K562 (cell line): Measurements from ENCODE around the gene DMWD. TPM values are rescaled to one million over a fixed set of nuclear protein-coding genes. Genes with fewer than 3 reads are reported as not detected.

Source experiments
- GATA2 ChIP-seq: sonication (generic); formaldehyde crosslinking; IDR thresholded peaks from 2 replicates; pipeline ENCODE4 v1.4.0; 2020; ENCODE audit warnings: mild to moderate bottlenecking, missing genetic modification reagents
- HNRNPH1 ChIP-seq: fragments of 200-400 bp; formaldehyde crosslinking; optimal IDR thresholded peaks from 2 replicates; pipeline ENCODE3; 2017; ENCODE audit warnings: low read depth, mild to moderate bottlenecking, low read length, moderate library complexity
- NBN ChIP-seq: fragments of 450-650 bp; IDR thresholded peaks from 2 replicates; pipeline ENCODE4 v1.6.1; 2016; ENCODE audit warnings: low read depth, mild to moderate bottlenecking
- SMARCA5 ChIP-seq: fragments of 450-650 bp; IDR thresholded peaks from 2 replicates; pipeline ENCODE4 v1.6.1; 2016
- ZBTB7A ChIP-seq: IDR thresholded peaks from 2 replicates; pipeline ENCODE4 v1.6.1; 2011; ENCODE audit warnings: low read depth, mild to moderate bottlenecking, low read length, moderate library complexity, borderline replicate concordance; ENCODE audit not compliant: control insufficient read depth
- ZNF507 ChIP-seq: conservative IDR thresholded peaks from 2 replicates; pipeline ENCODE4 v1.6.1; 2017; ENCODE audit warnings: missing genetic modification characterization, missing compliant biosample characterization
- polyA plus RNA-seq, 8 experiments: library from polyadenylated mRNA; depleted of rRNA in 4 of 8; stranded (reverse) in 5 of 8; unstranded in 3 of 8; fragments of >200 nt; fragmentation: Nextera tagmentation in 2 of 8; fragmentation: Illumina TruSeq in 1 of 8; extraction: Ambion mirVana in 2 of 8; extraction: Trizol in 1 of 8; gene quantifications; 2 replicates each; pipeline versions ENCODE4 v1.2.1 to v1.2.3, GENCODE V29; 2011 to 2014; ENCODE audit warnings: inconsistent platforms in 1 of 8, missing spikeins in 1 of 8
- total RNA-seq, 7 experiments: library from RNA; depleted of rRNA in 6 of 7; stranded (reverse); fragments of >200 nt in 6 of 7; fragmentation: Illumina TruSeq in 2 of 7; extraction: Trizol in 2 of 7; gene quantifications; 2 replicates each; pipeline versions ENCODE4 v1.2.1 to v1.2.3, GENCODE V29; 2011 to 2021; ENCODE audit warnings: low replicate concordance in 1 of 7
- TF ChIP-seq, protein P1 (sequence below): fragments of 450-650 bp; IDR thresholded peaks from 2 replicates; pipeline ENCODE4 v1.6.1; 2016; ENCODE audit warnings: low read depth
- TF ChIP-seq, protein P2 (sequence below), 2 experiments: fragments of 450-650 bp; IDR thresholded peaks; 2 replicates each; pipeline ENCODE4 v1.6.1; 2016; ENCODE audit warnings: mild to moderate bottlenecking in 2 of 2, borderline replicate concordance in 1 of 2, low read depth in 1 of 2, moderate library complexity in 1 of 2
- TF ChIP-seq, protein P3 (sequence below): fragments of 450-650 bp; IDR thresholded peaks from 2 replicates; pipeline ENCODE4 v1.6.1; 2016; ENCODE audit warnings: borderline replicate concordance

Gene DMWD
- total and polyA plus RNA-seq, 9 of the 15 experiments (the other 6 are each of a cell fraction or from before 2014, with no cell fraction given) = 4.7 to 54.6 (median 19.0) TPM

DNA sequence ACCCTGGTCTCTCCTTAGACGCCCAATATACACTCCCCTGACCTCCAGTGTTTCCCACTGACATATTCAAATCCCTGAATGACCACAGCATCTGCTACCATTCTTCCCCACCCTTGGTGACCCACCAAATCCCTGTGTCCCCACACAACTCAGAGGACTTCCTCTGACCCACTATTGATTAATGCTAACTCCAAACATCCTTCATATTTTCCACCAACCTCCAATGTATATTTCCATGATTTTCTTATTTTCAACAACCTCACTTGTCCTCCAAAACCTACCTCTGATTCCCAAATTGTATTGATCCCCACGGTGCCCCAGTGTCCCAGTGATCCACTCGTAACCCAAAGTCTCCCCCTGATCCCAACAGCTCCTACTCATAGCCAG lies 526 bp upstream of the DMWD start (continued):
- TF ChIP-seq, protein P1, sequence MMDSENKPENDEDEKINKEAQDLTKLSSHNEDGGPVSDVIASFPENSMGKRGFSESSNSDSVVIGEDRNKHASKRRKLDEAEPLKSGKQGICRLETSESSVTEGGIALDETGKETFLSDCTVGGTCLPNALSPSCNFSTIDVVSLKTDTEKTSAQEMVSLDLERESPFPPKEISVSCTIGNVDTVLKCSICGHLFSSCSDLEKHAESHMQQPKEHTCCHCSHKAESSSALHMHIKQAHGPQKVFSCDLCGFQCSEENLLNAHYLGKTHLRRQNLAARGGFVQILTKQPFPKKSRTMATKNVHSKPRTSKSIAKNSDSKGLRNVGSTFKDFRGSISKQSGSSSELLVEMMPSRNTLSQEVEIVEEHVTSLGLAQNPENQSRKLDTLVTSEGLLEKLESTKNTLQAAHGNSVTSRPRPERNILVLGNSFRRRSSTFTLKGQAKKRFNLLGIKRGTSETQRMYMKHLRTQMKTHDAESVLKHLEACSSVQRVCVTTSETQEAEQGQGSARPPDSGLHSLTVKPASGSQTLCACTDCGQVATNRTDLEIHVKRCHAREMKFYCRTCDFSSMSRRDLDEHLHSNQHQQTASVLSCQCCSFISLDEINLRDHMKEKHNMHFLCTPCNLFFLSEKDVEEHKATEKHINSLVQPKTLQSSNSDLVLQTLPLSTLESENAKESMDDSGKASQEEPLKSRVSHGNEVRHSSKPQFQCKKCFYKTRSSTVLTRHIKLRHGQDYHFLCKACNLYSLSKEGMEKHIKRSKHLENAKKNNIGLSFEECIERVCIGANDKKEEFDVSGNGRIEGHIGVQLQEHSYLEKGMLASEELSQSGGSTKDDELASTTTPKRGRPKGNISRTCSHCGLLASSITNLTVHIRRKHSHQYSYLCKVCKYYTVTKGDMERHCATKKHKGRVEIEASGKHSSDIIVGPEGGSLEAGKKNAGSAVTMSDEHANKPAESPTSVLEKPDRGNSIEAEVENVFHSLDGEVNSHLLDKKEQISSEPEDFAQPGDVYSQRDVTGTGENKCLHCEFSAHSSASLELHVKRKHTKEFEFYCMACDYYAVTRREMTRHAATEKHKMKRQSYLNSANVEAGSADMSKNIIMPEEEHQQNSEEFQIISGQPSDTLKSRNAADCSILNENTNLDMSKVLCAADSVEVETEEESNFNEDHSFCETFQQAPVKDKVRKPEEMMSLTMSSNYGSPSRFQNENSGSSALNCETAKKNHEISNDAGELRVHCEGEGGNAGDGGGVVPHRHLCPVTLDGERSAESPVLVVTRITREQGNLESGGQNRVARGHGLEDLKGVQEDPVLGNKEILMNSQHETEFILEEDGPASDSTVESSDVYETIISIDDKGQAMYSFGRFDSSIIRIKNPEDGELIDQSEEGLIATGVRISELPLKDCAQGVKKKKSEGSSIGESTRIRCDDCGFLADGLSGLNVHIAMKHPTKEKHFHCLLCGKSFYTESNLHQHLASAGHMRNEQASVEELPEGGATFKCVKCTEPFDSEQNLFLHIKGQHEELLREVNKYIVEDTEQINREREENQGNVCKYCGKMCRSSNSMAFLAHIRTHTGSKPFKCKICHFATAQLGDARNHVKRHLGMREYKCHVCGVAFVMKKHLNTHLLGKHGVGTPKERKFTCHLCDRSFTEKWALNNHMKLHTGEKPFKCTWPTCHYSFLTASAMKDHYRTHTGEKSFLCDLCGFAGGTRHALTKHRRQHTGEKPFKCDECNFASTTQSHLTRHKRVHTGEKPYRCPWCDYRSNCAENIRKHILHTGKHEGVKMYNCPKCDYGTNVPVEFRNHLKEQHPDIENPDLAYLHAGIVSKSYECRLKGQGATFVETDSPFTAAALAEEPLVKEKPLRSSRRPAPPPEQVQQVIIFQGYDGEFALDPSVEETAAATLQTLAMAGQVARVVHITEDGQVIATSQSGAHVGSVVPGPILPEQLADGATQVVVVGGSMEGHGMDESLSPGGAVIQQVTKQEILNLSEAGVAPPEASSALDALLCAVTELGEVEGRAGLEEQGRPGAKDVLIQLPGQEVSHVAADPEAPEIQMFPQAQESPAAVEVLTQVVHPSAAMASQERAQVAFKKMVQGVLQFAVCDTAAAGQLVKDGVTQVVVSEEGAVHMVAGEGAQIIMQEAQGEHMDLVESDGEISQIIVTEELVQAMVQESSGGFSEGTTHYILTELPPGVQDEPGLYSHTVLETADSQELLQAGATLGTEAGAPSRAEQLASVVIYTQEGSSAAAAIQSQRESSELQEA = 0 out of 2 replicates have a peak, but pooled peaks have one; percentile 31
- TF ChIP-seq NBN (peak; percentile 35; the same call in 1 of the 2 replicates), ZBTB7A (no peak), GATA2 (no peak), ZNF507 (tag) (no peak), SMARCA5 (peak; percentile 54; the same call in 1 of the 2 replicates), HNRNPH1 (no peak)
- TF ChIP-seq, protein P2, sequence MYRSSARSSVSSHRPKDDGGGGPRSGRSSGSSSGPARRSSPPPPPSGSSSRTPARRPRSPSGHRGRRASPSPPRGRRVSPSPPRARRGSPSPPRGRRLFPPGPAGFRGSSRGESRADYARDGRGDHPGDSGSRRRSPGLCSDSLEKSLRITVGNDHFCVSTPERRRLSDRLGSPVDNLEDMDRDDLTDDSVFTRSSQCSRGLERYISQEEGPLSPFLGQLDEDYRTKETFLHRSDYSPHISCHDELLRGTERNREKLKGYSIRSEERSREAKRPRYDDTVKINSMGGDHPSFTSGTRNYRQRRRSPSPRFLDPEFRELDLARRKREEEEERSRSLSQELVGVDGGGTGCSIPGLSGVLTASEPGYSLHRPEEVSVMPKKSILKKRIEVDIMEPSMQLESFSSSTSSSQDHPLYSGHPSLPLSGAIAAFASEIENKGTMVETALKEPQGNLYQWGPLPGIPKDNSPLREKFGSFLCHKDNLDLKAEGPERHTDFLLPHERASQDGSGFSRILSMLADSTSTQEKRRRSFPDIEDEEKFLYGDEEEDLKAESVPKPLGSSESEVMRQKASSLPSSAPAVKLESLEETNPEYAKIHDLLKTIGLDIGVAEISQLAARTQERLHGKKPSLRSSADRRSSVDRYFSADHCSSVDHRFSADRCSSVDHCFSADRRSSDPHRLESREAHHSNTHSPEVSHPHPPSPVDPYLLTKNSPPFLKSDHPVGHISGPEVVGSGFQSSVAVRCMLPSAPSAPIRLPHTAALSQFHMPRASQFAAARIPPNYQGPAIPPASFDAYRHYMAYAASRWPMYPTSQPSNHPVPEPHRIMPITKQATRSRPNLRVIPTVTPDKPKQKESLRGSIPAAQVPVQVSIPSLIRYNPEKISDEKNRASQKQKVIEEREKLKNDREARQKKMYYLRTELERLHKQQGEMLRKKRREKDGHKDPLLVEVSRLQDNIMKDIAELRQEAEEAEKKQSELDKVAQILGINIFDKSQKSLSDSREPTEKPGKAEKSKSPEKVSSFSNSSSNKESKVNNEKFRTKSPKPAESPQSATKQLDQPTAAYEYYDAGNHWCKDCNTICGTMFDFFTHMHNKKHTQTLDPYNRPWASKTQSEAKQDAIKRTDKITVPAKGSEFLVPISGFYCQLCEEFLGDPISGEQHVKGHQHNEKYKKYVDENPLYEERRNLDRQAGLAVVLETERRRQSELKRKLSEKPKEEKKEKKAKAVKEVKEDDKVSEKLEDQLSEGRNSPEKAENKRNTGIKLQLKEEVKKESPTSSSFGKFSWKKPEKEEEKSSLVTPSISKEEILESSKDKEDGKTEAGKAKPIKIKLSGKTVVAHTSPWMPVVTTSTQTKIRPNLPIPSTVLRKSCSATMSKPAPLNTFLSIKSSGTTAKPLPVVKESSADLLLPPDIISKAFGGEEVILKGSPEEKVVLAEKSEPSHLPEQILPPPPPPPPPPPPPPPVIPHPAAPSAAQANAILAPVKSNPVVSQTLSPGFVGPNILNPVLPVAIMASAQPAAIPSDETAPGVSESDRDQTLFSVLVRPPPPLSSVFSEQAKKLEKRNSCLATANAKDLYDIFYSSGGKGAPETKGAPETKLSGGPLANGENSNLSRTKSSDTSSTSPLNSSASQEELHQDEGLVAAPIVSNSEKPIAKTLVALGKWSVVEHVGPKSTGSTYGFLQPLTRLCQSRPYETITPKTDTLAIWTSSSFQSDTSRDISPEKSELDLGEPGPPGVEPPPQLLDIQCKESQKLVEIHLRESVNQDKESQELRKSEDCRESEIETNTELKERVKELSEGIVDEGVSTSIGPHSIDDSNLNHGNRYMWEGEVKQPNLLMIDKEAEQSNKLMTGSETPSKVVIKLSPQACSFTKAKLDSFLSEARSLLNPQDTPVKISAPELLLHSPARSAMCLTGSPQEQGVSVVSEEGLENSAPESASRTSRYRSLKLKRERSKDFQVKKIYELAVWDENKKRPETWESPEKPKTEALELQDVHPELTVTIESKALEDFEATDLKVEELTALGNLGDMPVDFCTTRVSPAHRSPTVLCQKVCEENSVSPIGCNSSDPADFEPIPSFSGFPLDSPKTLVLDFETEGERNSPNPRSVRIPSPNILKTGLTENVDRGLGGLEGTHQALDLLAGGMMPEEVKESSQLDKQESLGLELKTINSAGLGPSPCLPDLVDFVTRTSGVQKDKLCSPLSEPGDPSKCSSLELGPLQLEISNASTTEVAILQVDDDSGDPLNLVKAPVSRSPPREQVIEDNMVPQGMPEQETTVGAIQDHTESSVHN (IDR thresholded peaks at IDR 0.05; ENCODE audit: borderline replicate concordance in 1 of 2, low read depth in 1 of 2) = no peak
- TF ChIP-seq, protein P3, sequence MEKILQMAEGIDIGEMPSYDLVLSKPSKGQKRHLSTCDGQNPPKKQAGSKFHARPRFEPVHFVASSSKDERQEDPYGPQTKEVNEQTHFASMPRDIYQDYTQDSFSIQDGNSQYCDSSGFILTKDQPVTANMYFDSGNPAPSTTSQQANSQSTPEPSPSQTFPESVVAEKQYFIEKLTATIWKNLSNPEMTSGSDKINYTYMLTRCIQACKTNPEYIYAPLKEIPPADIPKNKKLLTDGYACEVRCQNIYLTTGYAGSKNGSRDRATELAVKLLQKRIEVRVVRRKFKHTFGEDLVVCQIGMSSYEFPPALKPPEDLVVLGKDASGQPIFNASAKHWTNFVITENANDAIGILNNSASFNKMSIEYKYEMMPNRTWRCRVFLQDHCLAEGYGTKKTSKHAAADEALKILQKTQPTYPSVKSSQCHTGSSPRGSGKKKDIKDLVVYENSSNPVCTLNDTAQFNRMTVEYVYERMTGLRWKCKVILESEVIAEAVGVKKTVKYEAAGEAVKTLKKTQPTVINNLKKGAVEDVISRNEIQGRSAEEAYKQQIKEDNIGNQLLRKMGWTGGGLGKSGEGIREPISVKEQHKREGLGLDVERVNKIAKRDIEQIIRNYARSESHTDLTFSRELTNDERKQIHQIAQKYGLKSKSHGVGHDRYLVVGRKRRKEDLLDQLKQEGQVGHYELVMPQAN = 0 out of 2 replicates have a peak, but pooled peaks have one; percentile 25
